HL-60/S4 (cell line): ENCODE results near the gene CPE.

Source experiments
- in situ Hi-C: fragments of 300-500 bp; cut with MboI; formaldehyde crosslinking; loops from 2 replicates; pipeline ENCODE4 v1.14.3; 2022; ENCODE audit warnings: low sequenced_read_pairs

CPE gene

DNA sequence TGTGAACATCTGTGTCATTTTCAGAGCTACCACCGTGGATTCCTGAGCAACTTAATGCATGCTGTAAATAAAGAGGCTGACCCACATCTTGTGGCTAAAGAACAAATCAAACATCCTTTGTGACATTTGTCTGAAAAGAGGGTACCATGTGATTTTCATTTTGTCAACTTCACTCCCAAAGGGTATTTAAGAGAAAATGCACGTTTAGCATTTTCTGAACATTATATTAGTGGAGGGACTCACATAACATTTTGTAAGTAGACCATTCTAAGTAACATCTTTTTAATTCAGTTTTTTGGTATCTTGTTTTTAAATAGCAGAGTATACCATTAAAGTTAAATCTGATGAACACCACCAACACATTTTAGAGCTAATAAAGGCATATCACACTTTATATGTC is 17.0 kb upstream of the CPE start:
- in situ Hi-C loops = no loop called here

DNA sequence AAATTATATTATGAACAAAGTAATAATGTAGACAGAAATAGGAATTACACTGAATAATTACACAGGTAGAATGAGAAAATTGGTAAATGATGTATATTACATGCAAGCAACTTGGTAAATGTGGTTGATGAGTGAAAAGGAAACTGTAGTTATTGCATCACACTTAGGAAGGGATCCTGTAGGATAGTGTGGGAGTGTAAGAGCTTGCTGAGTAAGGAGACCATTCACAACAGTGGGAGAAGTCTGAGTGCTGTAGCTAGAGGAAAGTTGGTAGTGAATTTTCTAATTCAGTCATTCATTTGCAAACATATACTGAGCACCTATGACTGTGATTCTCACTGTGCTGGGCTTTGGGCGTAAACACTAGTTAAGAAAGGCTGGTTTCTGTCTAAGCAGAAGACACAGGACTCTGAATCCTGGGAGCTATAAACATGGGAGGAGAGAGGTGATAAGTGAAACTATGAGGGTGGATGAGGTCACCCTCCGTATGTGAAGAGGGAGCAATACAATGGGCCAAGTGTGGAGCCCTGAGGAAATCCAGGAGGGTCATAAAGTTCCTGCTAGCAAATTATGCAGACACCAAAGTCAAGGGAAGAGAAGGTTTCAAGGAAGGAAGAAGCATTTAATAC is 14.2 kb upstream of the CPE start:
- in situ Hi-C loops = no loop called here

GRCh38 chr4:165367040-165367439 is 11.8 kb upstream of the CPE start:
- in situ Hi-C loops = no loop called here

- in situ Hi-C loops = no loop called here
Measured at GRCh38 chr4:165368114-165368513, 10.7 kb upstream of the CPE start.

DNA sequence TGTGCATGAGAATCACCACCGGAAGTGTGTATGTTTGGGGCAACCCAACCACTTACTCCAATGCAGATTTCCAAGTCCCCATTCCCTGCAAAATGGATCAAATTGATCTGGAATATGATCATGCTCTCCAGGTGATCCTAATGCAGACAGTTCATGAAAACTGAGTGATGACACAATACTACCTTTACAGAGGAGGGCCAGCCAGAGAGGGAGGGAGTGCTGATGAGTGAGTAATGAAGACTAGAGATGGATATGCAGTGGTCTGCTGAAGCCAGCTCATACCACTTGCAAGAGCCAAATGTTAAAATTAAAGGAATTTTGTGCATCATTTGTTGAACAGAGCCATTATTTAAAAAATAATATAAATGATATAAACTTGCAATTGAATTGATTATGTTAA is 10.2 kb upstream of the CPE start:
- in situ Hi-C loops = no loop called here

- in situ Hi-C loops = no loop called here
Measured at GRCh38 chr4:165369522-165369921, 9.3 kb upstream of the CPE start.

- in situ Hi-C loops = no loop called here
Measured at GRCh38 chr4:165370530-165370929, 8.3 kb upstream of the CPE start.

DNA sequence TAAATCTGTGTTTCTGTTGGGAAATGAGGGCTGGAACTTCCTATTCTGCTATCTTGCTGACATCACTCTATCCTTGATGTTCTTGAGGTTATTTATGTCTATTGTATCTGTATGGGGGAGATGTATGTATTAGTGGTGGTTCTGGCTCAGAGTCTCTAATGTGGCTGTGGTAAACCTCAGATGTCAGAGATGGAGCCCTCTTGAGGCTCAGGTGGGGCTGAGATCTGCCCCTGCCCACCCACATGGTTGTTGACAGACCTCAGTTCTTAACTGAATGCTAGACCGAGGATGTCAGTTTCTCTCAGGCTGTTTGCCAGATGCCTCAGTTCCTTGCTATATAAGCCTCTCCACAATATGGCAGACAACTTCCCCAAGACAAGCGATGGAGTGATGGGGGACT is 3.3 kb upstream of the CPE start:
- in situ Hi-C loops = no loop called here

DNA sequence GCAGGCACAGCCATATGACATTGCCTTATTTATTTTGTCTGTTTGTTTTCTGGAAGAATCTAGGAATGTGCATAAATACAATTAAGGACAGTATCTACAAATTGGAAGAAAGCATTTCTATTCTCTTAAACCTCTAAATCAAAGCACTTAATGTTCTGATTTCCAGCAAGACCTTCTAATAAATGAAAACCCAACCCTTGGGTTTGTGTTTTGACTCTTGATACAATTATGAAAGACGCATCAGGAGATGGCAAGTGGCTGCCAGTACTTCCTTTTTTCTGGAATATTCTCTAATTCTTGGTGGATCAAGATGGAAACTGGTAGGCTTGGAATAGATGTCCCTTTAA is 437 bp upstream of the CPE start:
- in situ Hi-C loops = no loop called here

DNA sequence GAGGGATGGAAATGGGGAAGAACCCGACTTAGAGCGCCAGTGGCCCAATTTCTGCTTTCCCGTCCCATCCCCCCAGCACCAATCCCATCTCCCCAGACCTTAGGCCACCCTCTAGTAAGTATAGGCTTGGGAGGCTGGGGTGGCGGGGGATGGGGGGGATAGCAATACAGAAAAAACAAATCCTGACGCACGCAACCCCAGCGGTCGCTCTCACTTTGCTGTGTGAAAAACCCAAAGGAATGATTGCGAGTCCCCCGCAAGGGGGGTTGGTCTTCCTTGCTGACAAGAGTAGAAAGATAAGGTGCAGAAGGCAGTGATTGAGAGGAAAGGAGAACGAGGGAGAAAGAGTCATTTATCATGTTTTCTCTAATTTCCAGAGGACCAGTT is 863 bp downstream of the CPE start:
- in situ Hi-C loops = no loop called here

GRCh38 chr4:165380805-165381204 is 2.0 kb downstream of the CPE start:
- in situ Hi-C loops = no loop called here

- in situ Hi-C loops = no loop called here
Measured at GRCh38 chr4:165381821-165382373, 3.1 kb downstream of the CPE start.

GRCh38 chr4:165382640-165383039 is 3.8 kb downstream of the CPE start:
- in situ Hi-C loops = no loop called here

DNA sequence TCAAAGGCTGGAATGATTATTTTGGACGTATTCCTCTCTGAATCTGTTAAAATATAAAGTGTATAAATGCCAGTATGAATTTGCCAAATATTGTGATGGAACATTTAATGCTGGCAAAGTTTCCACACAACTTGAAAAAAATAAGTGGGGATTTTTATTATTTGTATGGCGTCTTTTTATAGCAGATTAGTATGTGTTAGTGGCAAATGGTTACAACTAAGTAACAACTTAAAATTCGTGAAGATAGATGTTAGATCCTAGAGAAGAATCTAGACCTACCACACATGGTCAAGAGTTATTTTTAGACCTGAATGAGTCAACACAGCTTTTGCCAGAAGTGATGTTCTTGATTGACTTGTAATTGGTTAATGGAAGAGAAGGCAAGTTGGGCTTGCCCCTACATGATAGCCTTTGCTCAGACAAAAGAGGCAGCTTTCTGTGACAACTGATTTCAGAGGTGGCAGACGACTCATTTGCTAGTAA is 4.8 kb downstream of the CPE start:
- in situ Hi-C loops = no loop called here

DNA sequence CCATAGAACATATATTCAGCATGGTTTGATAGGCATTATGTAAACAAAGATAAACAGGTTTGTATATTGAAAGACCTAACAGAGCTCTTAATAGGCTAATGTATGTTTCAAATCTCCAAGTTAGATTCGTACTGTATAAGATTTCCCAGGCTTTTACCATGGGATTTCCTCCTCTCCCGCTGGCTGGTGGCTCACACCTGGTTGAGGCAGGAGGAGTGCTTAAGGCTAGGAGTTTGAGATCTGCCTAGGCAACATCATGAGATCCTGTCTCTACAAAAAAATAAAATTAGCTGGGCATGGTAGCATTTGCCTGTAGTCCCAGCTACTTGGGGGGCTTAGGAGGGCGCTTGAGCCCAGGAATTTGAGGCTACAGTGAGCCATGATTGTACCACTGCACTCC is 5.4 kb downstream of the CPE start:
- in situ Hi-C loops = no loop called here

- in situ Hi-C loops = no loop called here
Measured at GRCh38 chr4:165384598-165384997, 5.8 kb downstream of the CPE start.

GRCh38 chr4:165385126-165385525 is 6.3 kb downstream of the CPE start:
- in situ Hi-C loops = no loop called here

GRCh38 chr4:165386328-165386727 is 7.5 kb downstream of the CPE start:
- in situ Hi-C loops = no loop called here

GRCh38 chr4:165388756-165389155 is 9.9 kb downstream of the CPE start:
- in situ Hi-C loops = no loop called here

GRCh38 chr4:165393051-165393450 is 14.2 kb downstream of the CPE start:
- in situ Hi-C loops = no loop called here

DNA sequence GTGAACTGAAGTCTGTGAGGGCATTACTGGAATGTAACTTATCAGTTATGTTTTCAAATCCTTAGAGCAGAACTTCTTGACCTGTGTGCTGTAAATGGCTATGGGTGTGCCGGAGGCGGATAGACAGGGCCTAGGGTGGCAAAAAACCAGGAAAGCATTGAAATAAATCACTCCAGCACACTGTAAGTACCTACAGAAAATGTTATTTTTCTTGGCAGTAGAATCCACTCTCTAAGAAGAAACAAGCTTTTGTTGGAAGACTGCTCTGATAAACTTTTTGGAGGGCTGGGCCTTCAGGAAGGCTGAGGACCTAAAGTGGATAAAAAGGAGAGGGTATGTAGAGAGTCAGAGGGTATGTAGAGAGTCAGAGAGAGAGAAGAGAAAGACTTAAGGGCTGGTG is 14.9 kb downstream of the CPE start:
- in situ Hi-C loops = no loop called here

DNA sequence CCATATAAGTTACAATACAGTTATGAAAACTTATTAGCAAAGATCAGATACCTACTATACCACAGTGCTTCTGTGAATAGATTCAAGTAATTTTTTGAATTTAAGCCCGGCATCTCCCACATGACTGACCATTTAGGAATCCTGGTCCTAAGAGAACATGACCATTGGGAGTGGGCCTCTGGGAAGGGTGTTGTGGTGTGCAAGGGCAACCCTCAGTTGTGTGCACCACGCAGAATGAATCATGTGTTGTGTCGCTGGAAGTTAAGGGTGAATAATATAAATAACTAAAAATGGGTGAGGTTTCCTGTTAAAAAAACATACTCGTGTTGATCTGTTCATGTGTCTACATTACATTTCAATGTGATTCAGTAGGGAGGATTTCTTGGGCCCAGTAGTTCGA is 15.5 kb downstream of the CPE start:
- in situ Hi-C loops = no loop called here

GRCh38 chr4:165398570-165398969 is 19.8 kb downstream of the CPE start:
- in situ Hi-C loops = no loop called here
